A673 (cell line): Measurements from ENCODE around the gene ZNF625.

Experiments used
- CTCF ChIP-seq: fragments of 300-800, 200-600 bp; sonication (generic); conservative IDR thresholded peaks from 2 replicates; pipeline ENCODE4 v1.5.1; 2017; ENCODE audit warnings: low read depth, mild to moderate bottlenecking, antibody characterized with exemption, low read length, moderate library complexity, mixed read lengths
- EZH2 ChIP-seq: fragments of 200-600 bp; sonication (generic); IDR thresholded peaks from 2 replicates; pipeline ENCODE4 v1.6.1; 2017; ENCODE audit warnings: borderline replicate concordance, low read depth, mild to moderate bottlenecking, mixed read lengths, antibody characterized with exemption, low read length; ENCODE audit not compliant: poor library complexity, severe bottlenecking

GRCh38 chr19:12117201-12117970 is 39.1 kb downstream of the ZNF625 start:
- TF ChIP-seq EZH2 (no peak), CTCF (no peak)
